H9 (cell line): Measurements from ENCODE around the gene MICU1. TPM values are rescaled to one million over a fixed set of nuclear protein-coding genes. Genes with fewer than 3 reads are reported as not detected.

Experiments
- DNase-seq: peaks from one replicate; pipeline ENCODE4 v3.0.0-alpha.2; 2017
- H2AFZ ChIP-seq: one replicate; pipeline ENCODE4 v1.6.1; 2013; ENCODE audit warnings: mild to moderate bottlenecking, low read length, control low read depth, moderate library complexity
- H2AK5ac ChIP-seq: 2 replicates; pipeline ENCODE4 v1.6.1; 2013; ENCODE audit warnings: low read length, control low read depth, mixed read lengths; ENCODE audit not compliant: insufficient read length
- H2BK120ac ChIP-seq: one replicate; pipeline ENCODE4 v1.6.1; 2013; ENCODE audit warnings: low read depth, mild to moderate bottlenecking, low read length, control low read depth, inconsistent platforms; ENCODE audit not compliant: poor library complexity, severe bottlenecking
- H2BK12ac ChIP-seq: 2 replicates; pipeline ENCODE4 v1.6.1; 2013; ENCODE audit warnings: low read length, control low read depth, mixed read lengths, low read depth; ENCODE audit not compliant: insufficient read length
- H2BK15ac ChIP-seq: 2 replicates; pipeline ENCODE4 v1.6.1; 2013; ENCODE audit warnings: low read depth, low read length, control low read depth
- H2BK20ac ChIP-seq: one replicate; pipeline ENCODE4 v1.6.1; 2013; ENCODE audit warnings: low read depth, mild to moderate bottlenecking, low read length, control low read depth, inconsistent platforms; ENCODE audit not compliant: poor library complexity, severe bottlenecking
- H2BK5ac ChIP-seq: 2 replicates; pipeline ENCODE4 v1.6.1; 2013; ENCODE audit warnings: low read length, control low read depth, mixed read lengths; ENCODE audit not compliant: insufficient read length
- H3K14ac ChIP-seq: 2 replicates; pipeline ENCODE4 v1.6.1; 2013; ENCODE audit warnings: low read length, control low read depth; ENCODE audit not compliant: insufficient read depth
- H3K18ac ChIP-seq: 2 replicates; pipeline ENCODE4 v1.6.1; 2013; ENCODE audit warnings: low read depth, mild to moderate bottlenecking, mixed read lengths, low read length, control low read depth; ENCODE audit not compliant: insufficient read length
- H3K23ac ChIP-seq: 2 replicates; pipeline ENCODE4 v1.6.1; 2013; ENCODE audit warnings: low read length, control low read depth, mixed read lengths, low read depth; ENCODE audit not compliant: insufficient read length
- H3K23me2 ChIP-seq: 2 replicates; pipeline ENCODE4 v1.6.1; 2013; ENCODE audit warnings: low read depth, mild to moderate bottlenecking, mixed read lengths, low read length, control low read depth; ENCODE audit not compliant: insufficient read length, poor library complexity, severe bottlenecking
- H3K27ac ChIP-seq: 2 replicates; pipeline ENCODE4 v1.5.1; 2013; ENCODE audit warnings: low read length, control low read depth, mixed read lengths, low read depth; ENCODE audit not compliant: insufficient read length
- H3K27me3 ChIP-seq: 2 replicates; pipeline ENCODE4 v1.6.1; 2013; ENCODE audit warnings: low read length, control low read depth, inconsistent platforms; ENCODE audit not compliant: insufficient read depth
- H3K4ac ChIP-seq: 2 replicates; pipeline ENCODE4 v1.6.1; 2013; ENCODE audit warnings: low read depth, mild to moderate bottlenecking, control low read depth, inconsistent platforms, low read length, moderate library complexity
- H3K4me1 ChIP-seq: 2 replicates; pipeline ENCODE4 v1.6.1; 2013; ENCODE audit warnings: low read length, control low read depth, inconsistent platforms; ENCODE audit not compliant: insufficient read depth
- H3K4me2 ChIP-seq: 2 replicates; pipeline ENCODE4 v1.6.1; 2013; ENCODE audit warnings: low read length, control low read depth, mixed read lengths; ENCODE audit not compliant: insufficient read length, insufficient read depth
- H3K56ac ChIP-seq: 2 replicates; pipeline ENCODE4 v1.6.1; 2013; ENCODE audit warnings: low read depth, mild to moderate bottlenecking, mixed read lengths, low read length, control low read depth; ENCODE audit not compliant: insufficient read length
- H3K79me1 ChIP-seq: 2 replicates; pipeline ENCODE4 v1.6.1; 2013; ENCODE audit warnings: low read depth, mild to moderate bottlenecking, moderate library complexity, low read length, control low read depth, inconsistent platforms; ENCODE audit not compliant: insufficient read depth, poor library complexity, severe bottlenecking
- H3K79me2 ChIP-seq: 2 replicates; pipeline ENCODE4 v1.6.1; 2013; ENCODE audit warnings: low read length, control low read depth, inconsistent platforms; ENCODE audit not compliant: insufficient read depth
- H3K9ac ChIP-seq: 2 replicates; pipeline ENCODE4 v1.6.1; 2013; ENCODE audit warnings: low read length, control low read depth, mixed read lengths; ENCODE audit not compliant: insufficient read length; ENCODE audit errors: extremely low read depth
- H3K9me3 ChIP-seq: one replicate; pipeline ENCODE4 v1.6.1; 2013; ENCODE audit warnings: low read depth, low read length, inconsistent platforms; ENCODE audit not compliant: control insufficient read depth
- H3T11ph ChIP-seq: one replicate; pipeline ENCODE4 v1.6.1; 2013; ENCODE audit warnings: mild to moderate bottlenecking, low read length, control low read depth, inconsistent platforms
- H4K20me1 ChIP-seq: one replicate; pipeline ENCODE4 v1.6.1; 2013; ENCODE audit not compliant: control insufficient read depth, insufficient read length, insufficient read depth
- H4K5ac ChIP-seq: 2 replicates; pipeline ENCODE4 v1.6.1; 2013; ENCODE audit warnings: low read depth, mild to moderate bottlenecking, mixed read lengths, low read length, control low read depth; ENCODE audit not compliant: insufficient read length
- H4K8ac ChIP-seq: replicated peaks from 2 replicates; pipeline ENCODE4 v1.6.1; 2013; ENCODE audit warnings: low read length, control low read depth, mixed read lengths, low read depth; ENCODE audit not compliant: insufficient read length
- H4K91ac ChIP-seq: 2 replicates; pipeline ENCODE4 v1.6.1; 2013; ENCODE audit warnings: low read depth, mild to moderate bottlenecking, moderate library complexity, mixed read lengths, low read length, control low read depth; ENCODE audit not compliant: insufficient read length
- H3K27ac Mint-ChIP-seq, 3 experiments: 2 replicates in 2 of 3; 3 replicates in 1 of 3; pipeline ENCODE4 v1.8.0; 2020 to 2021; ENCODE audit warnings: mixed read lengths in 3 of 3, mild to moderate bottlenecking in 1 of 3, moderate library complexity in 1 of 3
- H3K27me3 Mint-ChIP-seq: 2 replicates; pipeline ENCODE4 v1.8.0; 2021; ENCODE audit warnings: low read depth, mild to moderate bottlenecking, moderate library complexity, mixed read lengths
- H3K36me3 Mint-ChIP-seq, 3 experiments: 2 replicates in 2 of 3; 3 replicates in 1 of 3; pipeline ENCODE4 v1.8.0; 2020 to 2021; ENCODE audit warnings: low read depth in 3 of 3, mixed read lengths in 3 of 3; ENCODE audit not compliant: insufficient read depth in 1 of 3
- H3K4me1 Mint-ChIP-seq, 2 experiments: 2 replicates each; pipeline ENCODE4 v1.8.0; 2020; ENCODE audit warnings: mixed read lengths in 2 of 2
- H3K4me3 Mint-ChIP-seq, 2 experiments: 2 replicates in 1 of 2; 3 replicates in 1 of 2; pipeline ENCODE4 v1.8.0; 2020 to 2021; ENCODE audit warnings: mild to moderate bottlenecking in 2 of 2, mixed read lengths in 2 of 2, moderate library complexity in 1 of 2
- H3K9me3 Mint-ChIP-seq, 2 experiments: 2 replicates in 1 of 2; 3 replicates in 1 of 2; pipeline ENCODE4 v1.8.0; 2020; ENCODE audit warnings: mild to moderate bottlenecking in 2 of 2, mixed read lengths in 2 of 2, moderate library complexity in 1 of 2
- WGBS: extraction: QIAGEN DNeasy Blood & Tissue Kit; methylation state at CpG from one replicate; pipeline ENCODE4 v1.1.7; 2013; ENCODE audit warnings: missing lambda C conversion rate, low lambda C conversion rate, mixed read lengths; ENCODE audit not compliant: insufficient read length; ENCODE audit errors: extremely low coverage; 5-methylcytosine and 5-hydroxymethylcytosine counted together
- total RNA-seq: library from RNA; stranded (reverse); gene quantifications from 2 replicates; pipeline ENCODE4 v1.2.1, GENCODE V29; 2021
- TF ChIP-seq, protein P1 (sequence below): fragments of 200-600 bp; sonication (generic); conservative IDR thresholded peaks from 3 replicates; pipeline ENCODE4 v1.8.0; 2021; ENCODE audit warnings: antibody characterized with exemption, mild to moderate bottlenecking

The MICU1 gene
- total RNA-seq, 1 experiment from 2014 or later: 33.2 TPM

DNA sequence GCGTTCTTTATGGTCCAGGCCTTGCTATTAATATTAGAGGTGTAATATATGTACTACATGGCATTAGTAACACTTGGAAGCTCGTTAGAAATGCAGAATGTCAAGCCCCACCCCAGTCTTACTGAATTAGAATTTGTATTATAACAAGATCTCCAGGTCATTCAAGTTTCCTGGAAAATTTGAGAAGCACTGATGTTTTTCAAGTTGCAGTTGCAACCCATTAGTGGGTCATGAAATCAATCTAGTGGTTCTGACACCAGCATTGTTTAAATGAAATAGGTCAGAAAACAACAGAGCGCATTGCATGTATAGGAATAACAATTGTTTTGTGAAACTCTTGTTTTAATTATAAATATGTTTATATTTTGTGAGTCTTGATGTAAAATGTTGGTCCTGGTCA lies 28.8 kb upstream of the MICU1 start:
- no peak overlapping the region for H2BK15ac ChIP-seq
- no peak overlapping the region for H2AK5ac ChIP-seq
- H3K14ac ChIP-seq: no peak overlapping the region
- no peak overlapping the region for H4K91ac ChIP-seq
- no peaks in the 10 kb centered on the region for H3K79me2 ChIP-seq
- no peak overlapping the region for H3K23ac ChIP-seq
- no peak overlapping the region for H3K4ac ChIP-seq
- H3K18ac ChIP-seq: no peak overlapping the region
- H3T11ph ChIP-seq: no peak overlapping the region
- H3K27ac Mint-ChIP-seq: no peak overlapping the region; a peak in 1 of 7 replicates
- no CpG with 5 or more reads among the region's 3 CpGs for WGBS
- H3K36me3 Mint-ChIP-seq: no peaks in the 10 kb centered on the region
- H4K5ac ChIP-seq: no peak overlapping the region
- no peaks in the 10 kb centered on the region for H4K20me1 ChIP-seq
- no peak overlapping the region for H2AFZ ChIP-seq
- TF ChIP-seq, protein P1, sequence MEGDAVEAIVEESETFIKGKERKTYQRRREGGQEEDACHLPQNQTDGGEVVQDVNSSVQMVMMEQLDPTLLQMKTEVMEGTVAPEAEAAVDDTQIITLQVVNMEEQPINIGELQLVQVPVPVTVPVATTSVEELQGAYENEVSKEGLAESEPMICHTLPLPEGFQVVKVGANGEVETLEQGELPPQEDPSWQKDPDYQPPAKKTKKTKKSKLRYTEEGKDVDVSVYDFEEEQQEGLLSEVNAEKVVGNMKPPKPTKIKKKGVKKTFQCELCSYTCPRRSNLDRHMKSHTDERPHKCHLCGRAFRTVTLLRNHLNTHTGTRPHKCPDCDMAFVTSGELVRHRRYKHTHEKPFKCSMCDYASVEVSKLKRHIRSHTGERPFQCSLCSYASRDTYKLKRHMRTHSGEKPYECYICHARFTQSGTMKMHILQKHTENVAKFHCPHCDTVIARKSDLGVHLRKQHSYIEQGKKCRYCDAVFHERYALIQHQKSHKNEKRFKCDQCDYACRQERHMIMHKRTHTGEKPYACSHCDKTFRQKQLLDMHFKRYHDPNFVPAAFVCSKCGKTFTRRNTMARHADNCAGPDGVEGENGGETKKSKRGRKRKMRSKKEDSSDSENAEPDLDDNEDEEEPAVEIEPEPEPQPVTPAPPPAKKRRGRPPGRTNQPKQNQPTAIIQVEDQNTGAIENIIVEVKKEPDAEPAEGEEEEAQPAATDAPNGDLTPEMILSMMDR: no peak
- H2BK120ac ChIP-seq: no peak overlapping the region
- H3K9me3 Mint-ChIP-seq: no peaks in the 10 kb centered on the region
- no peak overlapping the region for H3K27ac ChIP-seq
- H3K27me3 ChIP-seq: no peaks in the 10 kb centered on the region
- no peaks in the 10 kb centered on the region for H3K79me1 ChIP-seq
- no peak overlapping the region for H3K9ac ChIP-seq
- H3K4me1 ChIP-seq: peaks cover 2% of the 10 kb centered on the region; the same call in 1 of the 2 replicates
- no peak overlapping the region for H3K56ac ChIP-seq
- no peak for DNase-seq
- no peak overlapping the region for H2BK20ac ChIP-seq
- H3K4me2 ChIP-seq: no peak overlapping the region
- H3K4me3 Mint-ChIP-seq: no peak overlapping the region
- no peaks in the 10 kb centered on the region for H3K9me3 ChIP-seq
- no peak overlapping the region for H4K8ac ChIP-seq
- H3K27me3 Mint-ChIP-seq: no peaks in the 10 kb centered on the region
- peaks cover 6 to 7% of the 10 kb centered on the region in 2 experiments for H3K4me1 Mint-ChIP-seq
- H2BK12ac ChIP-seq: no peak overlapping the region
- no peak overlapping the region for H2BK5ac ChIP-seq
- no peaks in the 10 kb centered on the region for H3K23me2 ChIP-seq
